ENCODE measurements around the gene CHEK2.
"Not testable (repeated sequence)": the region's sequence is repeated elsewhere in the genome, so short reads cannot be mapped to it uniquely, and the experiment has no call there.

The CHEK2 gene

DNA sequence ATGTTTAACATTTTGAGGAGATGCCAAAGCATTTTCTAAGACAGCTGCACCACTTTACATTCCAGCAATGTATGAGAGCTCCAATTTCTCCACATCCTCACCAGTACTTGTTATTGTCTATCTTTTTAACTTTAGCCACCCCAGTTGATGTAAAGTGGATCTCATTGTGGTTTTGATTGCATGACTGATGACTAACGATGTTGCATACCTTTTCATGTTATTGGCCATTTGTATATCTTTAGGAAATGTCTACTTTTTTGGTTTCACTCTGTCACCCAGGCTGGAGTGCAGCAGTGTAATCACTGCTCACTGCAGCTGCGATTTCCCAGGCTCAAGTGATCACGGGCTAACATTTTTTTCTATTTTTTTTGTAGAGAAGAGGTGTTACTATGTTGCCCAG is 70.9 kb downstream of the CHEK2 start:
- no peak overlapping the region for H3K27ac ChIP-seq
- TF ChIP-seq CTCF (conservative IDR thresholded peaks at IDR 0.05) (no peak), ZFX (IDR thresholded peaks at IDR 0.05) (no peak)

DNA sequence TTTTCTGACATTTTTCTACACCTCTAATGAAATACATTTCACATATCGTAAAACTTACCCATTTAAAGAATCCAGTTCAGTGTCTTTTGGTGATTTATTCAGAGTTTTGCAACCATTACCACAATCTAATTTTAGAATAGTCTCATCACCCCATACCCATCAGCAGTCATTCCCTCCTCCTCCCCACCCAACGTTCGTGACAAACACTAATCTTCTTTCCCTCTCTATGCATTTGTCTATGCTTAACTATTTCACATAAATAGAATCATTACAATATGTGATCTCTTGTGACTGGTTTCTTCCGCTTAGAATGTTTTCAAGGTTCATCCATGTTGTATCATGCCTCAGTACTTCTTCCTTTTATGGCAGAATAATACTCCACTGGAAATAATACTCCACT is 71.5 kb downstream of the CHEK2 start:
- TF ChIP-seq ZFX (IDR thresholded peaks at IDR 0.05) (no peak), CTCF (conservative IDR thresholded peaks at IDR 0.05) (no peak)
- H3K27ac ChIP-seq = no peak overlapping the region

- TF ChIP-seq CTCF (conservative IDR thresholded peaks at IDR 0.05) (no peak), ZFX (IDR thresholded peaks at IDR 0.05) (no peak)
Measured at GRCh38 chr22:28669387-28669786, 72.2 kb downstream of the CHEK2 start.

DNA sequence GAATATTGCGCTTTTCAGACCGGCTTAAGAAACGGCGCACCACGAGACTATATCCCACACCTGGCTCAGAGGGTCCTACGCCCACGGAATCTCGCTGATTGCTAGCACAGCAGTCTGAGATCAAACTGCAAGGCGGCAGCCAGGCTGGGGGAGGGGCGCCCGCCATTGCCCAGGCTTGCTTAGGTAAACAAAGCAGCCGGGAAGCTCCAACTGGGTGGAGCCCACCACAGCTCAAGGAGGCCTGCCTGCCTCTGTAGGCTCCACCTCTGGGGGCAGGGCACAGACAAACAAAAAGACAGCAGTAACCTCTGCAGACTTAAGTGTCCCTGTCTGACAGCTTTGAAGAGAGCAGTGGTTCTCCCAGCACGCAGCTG is 78.1 kb downstream of the CHEK2 start:
- not testable (repeated sequence) for H3K27ac ChIP-seq

More at GRCh38 chr22:28669387-28669786, 72.2 kb downstream of the CHEK2 start:
- H3K27ac ChIP-seq = no peak overlapping the region

- no peak overlapping the region for H3K27ac ChIP-seq
- TF ChIP-seq ZFX (IDR thresholded peaks at IDR 0.05) = no peak
- TF ChIP-seq CTCF (conservative IDR thresholded peaks at IDR 0.05) = no peak
Measured at GRCh38 chr22:28658448-28658847, 83.2 kb downstream of the CHEK2 start.

DNA sequence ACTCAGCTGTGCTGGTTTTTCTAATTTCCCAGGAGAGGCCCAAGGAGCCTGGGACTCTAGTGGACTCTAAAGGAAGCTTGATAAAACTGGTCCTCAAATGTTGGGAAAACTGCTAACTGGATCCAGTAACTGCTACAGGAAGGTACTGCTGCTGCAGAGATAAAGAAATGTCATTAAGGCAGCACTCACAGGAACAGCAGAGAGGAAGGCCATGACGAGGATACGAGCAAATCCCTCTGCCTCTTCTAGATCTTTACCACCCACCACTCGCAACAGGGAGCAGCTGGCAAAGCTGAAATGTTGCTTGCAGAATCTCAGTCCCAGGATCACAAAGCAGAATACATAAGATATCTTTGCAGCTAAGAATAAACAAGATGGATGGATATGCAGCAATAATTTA is 85.4 kb downstream of the CHEK2 start:
- TF ChIP-seq CTCF (conservative IDR thresholded peaks at IDR 0.05) (no peak), ZFX (IDR thresholded peaks at IDR 0.05) (no peak)
- H3K27ac ChIP-seq = no peak overlapping the region

- no peak overlapping the region for H3K27ac ChIP-seq
- no peak for TF ChIP-seq ZFX (IDR thresholded peaks at IDR 0.05)
- no peak for TF ChIP-seq CTCF (conservative IDR thresholded peaks at IDR 0.05)
Measured at GRCh38 chr22:28650463-28650862, 91.2 kb downstream of the CHEK2 start.

DNA sequence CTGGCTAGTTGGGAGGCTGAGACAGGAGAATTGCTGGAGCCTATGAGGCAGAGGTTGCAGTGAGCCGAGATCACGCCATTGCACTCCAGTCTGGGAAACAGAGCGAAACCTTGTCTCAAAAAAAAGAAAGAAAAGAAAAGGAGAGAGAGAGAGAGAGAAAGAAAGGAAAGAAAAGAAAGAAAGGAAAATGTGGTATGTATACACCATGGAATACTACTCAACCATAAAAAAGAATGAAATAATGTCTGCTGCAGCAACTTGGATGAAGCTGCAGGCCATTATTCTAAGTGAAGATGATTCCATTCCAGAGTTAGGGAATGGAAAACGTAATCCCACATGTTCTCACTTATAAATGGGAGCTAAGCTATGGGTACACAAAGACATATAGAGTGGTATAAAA is 92.8 kb downstream of the CHEK2 start:
- TF ChIP-seq CTCF (conservative IDR thresholded peaks at IDR 0.05) = no peak
- no peak for TF ChIP-seq ZFX (IDR thresholded peaks at IDR 0.05)
- H3K27ac ChIP-seq = no peak overlapping the region

Data from C4-2B (cell line).